ENCODE measurements around the gene CTNNAL1. TPM values are rescaled to one million over a fixed set of nuclear protein-coding genes. Genes with fewer than 3 reads are reported as not detected.

Gene CTNNAL1
- total RNA-seq, 2 experiments from 2014 or later = 4.9 to 5.3 TPM

DNA sequence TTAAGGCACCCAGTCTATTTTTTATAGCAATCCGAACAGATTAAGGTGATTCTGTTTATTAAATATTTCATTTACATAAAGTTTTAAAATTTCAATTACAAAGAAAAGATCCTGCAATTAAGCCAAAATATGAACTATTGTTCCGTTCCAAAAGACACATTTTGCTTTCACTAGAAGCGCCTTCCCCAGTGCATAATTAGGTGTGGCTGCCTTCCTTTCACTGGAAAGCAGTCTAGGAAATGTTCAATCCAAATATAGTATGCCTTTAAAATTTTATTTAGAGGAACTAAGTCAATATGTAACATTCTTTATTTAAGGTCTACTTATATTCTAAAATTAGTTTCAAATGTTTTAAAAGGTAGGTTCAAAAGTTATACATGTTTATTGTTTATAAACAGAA, 7.6 kb downstream of the CTNNAL1 start:
- CTCF ChIA-PET = no interaction called here
- intact Hi-C loops (cut with DNase I, micrococcal nuclease) = no loop called here
- Mint-ChIP-seq H3K9me3 (peaks cover 10% of the 10 kb centered on the region), H3K27me3 (peaks cover 2% of the 10 kb centered on the region), H3K4me1 (ENCODE audit: low read depth) (peaks cover 10% of the 10 kb centered on the region), H3K27ac (no peak overlapping the region), H3K4me3 (no peak overlapping the region), H3K36me3 (ENCODE audit: low read depth) (no peaks in the 10 kb centered on the region)
- no peak for ATAC-seq (ENCODE audit: poor library complexity)
- POLR2A ChIA-PET = no interaction called here
- Histone ChIP-seq H3K27ac (ENCODE audit: low read depth in 1 of 2, low read length in 2 of 2) (no peak overlapping the region), H3K9me3 (ENCODE audit: control insufficient read depth in 1 of 2, insufficient read depth in 1 of 2, low read length in 2 of 2) (peaks cover 0 to 11% of the 10 kb centered on the region in 2 experiments), H3K36me3 (ENCODE audit: insufficient read depth, low read length) (no peaks in the 10 kb centered on the region), H3K4me1 (ENCODE audit: insufficient read depth, low read length) (no peaks in the 10 kb centered on the region), H3K4me3 (ENCODE audit: low read length) (no peak overlapping the region), H3K27me3 (ENCODE audit: control insufficient read depth in 1 of 2, insufficient read depth in 2 of 2, low read length in 2 of 2) (peaks cover 0 to 2% of the 10 kb centered on the region in 2 experiments)
- DNase-seq = no peak
- TF ChIP-seq, protein P1, sequence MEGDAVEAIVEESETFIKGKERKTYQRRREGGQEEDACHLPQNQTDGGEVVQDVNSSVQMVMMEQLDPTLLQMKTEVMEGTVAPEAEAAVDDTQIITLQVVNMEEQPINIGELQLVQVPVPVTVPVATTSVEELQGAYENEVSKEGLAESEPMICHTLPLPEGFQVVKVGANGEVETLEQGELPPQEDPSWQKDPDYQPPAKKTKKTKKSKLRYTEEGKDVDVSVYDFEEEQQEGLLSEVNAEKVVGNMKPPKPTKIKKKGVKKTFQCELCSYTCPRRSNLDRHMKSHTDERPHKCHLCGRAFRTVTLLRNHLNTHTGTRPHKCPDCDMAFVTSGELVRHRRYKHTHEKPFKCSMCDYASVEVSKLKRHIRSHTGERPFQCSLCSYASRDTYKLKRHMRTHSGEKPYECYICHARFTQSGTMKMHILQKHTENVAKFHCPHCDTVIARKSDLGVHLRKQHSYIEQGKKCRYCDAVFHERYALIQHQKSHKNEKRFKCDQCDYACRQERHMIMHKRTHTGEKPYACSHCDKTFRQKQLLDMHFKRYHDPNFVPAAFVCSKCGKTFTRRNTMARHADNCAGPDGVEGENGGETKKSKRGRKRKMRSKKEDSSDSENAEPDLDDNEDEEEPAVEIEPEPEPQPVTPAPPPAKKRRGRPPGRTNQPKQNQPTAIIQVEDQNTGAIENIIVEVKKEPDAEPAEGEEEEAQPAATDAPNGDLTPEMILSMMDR (IDR thresholded peaks at IDR 0.05) = no peak

DNA sequence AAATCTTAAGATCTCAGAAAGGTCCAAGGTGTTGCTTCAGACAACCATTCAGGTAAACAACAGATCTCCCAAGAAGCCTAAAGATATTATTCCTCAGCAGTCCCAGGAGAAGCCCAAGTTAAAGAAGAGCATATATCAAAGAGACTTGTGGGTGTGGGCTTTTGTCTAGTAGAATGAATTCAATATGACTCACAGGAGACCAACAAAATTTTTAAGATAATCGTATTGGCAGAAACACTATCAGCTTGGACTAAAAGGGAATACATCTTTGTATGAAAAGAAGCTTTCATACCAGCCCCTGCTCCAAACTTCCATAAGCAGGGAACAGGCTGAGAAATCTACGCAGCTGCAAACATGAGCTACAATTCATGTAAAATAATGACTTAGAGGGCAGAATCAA, 10.2 kb downstream of the CTNNAL1 start:
- Histone ChIP-seq H3K36me3 (ENCODE audit: insufficient read depth, low read length) (no peaks in the 10 kb centered on the region), H3K27ac (ENCODE audit: low read depth in 1 of 2, low read length in 2 of 2) (no peak overlapping the region), H3K27me3 (ENCODE audit: control insufficient read depth in 1 of 2, insufficient read depth in 2 of 2, low read length in 2 of 2) (peaks cover 0 to 2% of the 10 kb centered on the region in 2 experiments), H3K4me3 (ENCODE audit: low read length) (no peak overlapping the region), H3K4me1 (ENCODE audit: insufficient read depth, low read length) (no peaks in the 10 kb centered on the region), H3K9me3 (ENCODE audit: control insufficient read depth in 1 of 2, insufficient read depth in 1 of 2, low read length in 2 of 2) (peaks cover 0 to 11% of the 10 kb centered on the region in 2 experiments)
- CTCF ChIA-PET = no interaction called here
- Mint-ChIP-seq H3K27ac (no peak overlapping the region), H3K36me3 (ENCODE audit: low read depth) (no peaks in the 10 kb centered on the region), H3K27me3 (no peaks in the 10 kb centered on the region), H3K9me3 (peaks cover 10% of the 10 kb centered on the region), H3K4me3 (no peak overlapping the region), H3K4me1 (ENCODE audit: low read depth) (peaks cover 6% of the 10 kb centered on the region)
- POLR2A ChIA-PET = no interaction called here
- intact Hi-C loops (cut with DNase I, micrococcal nuclease) = no loop called here
- TF ChIP-seq, protein P1 (IDR thresholded peaks at IDR 0.05) = no peak
- DNase-seq = no peak
- ATAC-seq (ENCODE audit: poor library complexity) = no peak

DNA sequence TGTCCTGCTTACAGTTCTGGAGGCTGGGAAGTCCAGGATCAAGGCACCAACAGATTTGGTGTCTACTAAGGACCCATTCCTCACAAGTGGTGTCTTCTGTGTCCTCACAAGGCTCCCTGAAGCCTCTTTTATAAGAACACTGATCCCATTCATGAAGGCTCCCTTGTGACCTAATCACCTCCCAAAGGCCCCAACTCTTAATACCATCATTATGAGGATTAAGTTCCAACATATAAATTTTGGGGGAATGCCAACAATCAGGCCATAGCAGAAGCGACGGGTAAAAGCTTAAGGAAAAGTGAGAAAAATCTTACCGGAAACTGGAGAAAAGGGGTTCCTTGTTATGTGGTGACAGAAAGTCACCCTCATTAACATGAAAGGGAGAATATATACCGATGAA, 11.2 kb downstream of the CTNNAL1 start:
- H3K4me3 ChIP-seq (ENCODE audit: low read length) = no peak overlapping the region
- POLR2A ChIA-PET = no interaction called here
- ATAC-seq (ENCODE audit: poor library complexity) = no peak
- TF ChIP-seq, protein P1 (IDR thresholded peaks at IDR 0.05) = no peak
- H3K27me3 ChIP-seq (ENCODE audit: control insufficient read depth in 1 of 2, insufficient read depth in 2 of 2, low read length in 2 of 2) = peaks cover 0 to 2% of the 10 kb centered on the region in 2 experiments
- no peaks in the 10 kb centered on the region for H3K36me3 ChIP-seq (ENCODE audit: insufficient read depth, low read length)
- Mint-ChIP-seq H3K4me1 (ENCODE audit: low read depth) (peaks cover 6% of the 10 kb centered on the region), H3K27ac (no peak overlapping the region), H3K27me3 (no peaks in the 10 kb centered on the region), H3K9me3 (peaks cover 10% of the 10 kb centered on the region), H3K36me3 (ENCODE audit: low read depth) (no peaks in the 10 kb centered on the region), H3K4me3 (no peak overlapping the region)
- no peak overlapping the region for H3K27ac ChIP-seq (ENCODE audit: low read depth in 1 of 2, low read length in 2 of 2)
- CTCF ChIA-PET = no interaction called here
- H3K4me1 ChIP-seq (ENCODE audit: insufficient read depth, low read length) = no peaks in the 10 kb centered on the region
- no peak for DNase-seq
- intact Hi-C loops (cut with DNase I, micrococcal nuclease) = no loop called here
- peaks cover 0 to 11% of the 10 kb centered on the region in 2 experiments for H3K9me3 ChIP-seq (ENCODE audit: control insufficient read depth in 1 of 2, insufficient read depth in 1 of 2, low read length in 2 of 2)
